Measurements from ENCODE around the gene ANKS1A.

The ANKS1A gene

GRCh38 chr6:35048031-35048613 lies 159.1 kb downstream of the ANKS1A start:
- peak overlapping the region; percentile 76 for H3K9ac ChIP-seq (ENCODE audit: low read depth, low read length, poor library complexity, severe bottlenecking)
- no peaks in the 10 kb centered on the region for H3K27me3 ChIP-seq (ENCODE audit: insufficient read depth, low read length, poor library complexity, severe bottlenecking)
- H3K79me2 ChIP-seq (ENCODE audit: insufficient read depth, low read length), result no peaks in the 10 kb centered on the region
- no peaks in the 10 kb centered on the region for H4K20me1 ChIP-seq (ENCODE audit: insufficient read depth, low read length, poor library complexity, severe bottlenecking)
- H3K4me2 ChIP-seq (ENCODE audit: low read depth, low read length, poor library complexity, severe bottlenecking), result peak overlapping the region; percentile 90
- no peak overlapping the region for H2AFZ ChIP-seq (ENCODE audit: low read length)
- peaks cover 90% of the 10 kb centered on the region for H3K4me1 ChIP-seq (ENCODE audit: insufficient read depth, low read length, poor library complexity, severe bottlenecking)
- H3K4me3 ChIP-seq (ENCODE audit: low read length, poor library complexity, severe bottlenecking), result peak overlapping the region; percentile 61
- no peaks in the 10 kb centered on the region for H3K9me3 ChIP-seq (ENCODE audit: insufficient read depth, low read depth, low read length)
- no peak for TF ChIP-seq EZH2phosphoT487 (IDR thresholded peaks at IDR 0.05; ENCODE audit: borderline replicate concordance)
- no peak for TF ChIP-seq CTCF (conservative IDR thresholded peaks at IDR 0.05; ENCODE audit: low read length)
- H3K36me3 ChIP-seq (ENCODE audit: insufficient read depth, low read length), result no peaks in the 10 kb centered on the region
- no peaks in the 10 kb centered on the region for H3K9me2 ChIP-seq (replicated peaks; ENCODE audit: low read depth, low read length)
- peaks cover 26% of the 10 kb centered on the region for H3F3A ChIP-seq (ENCODE audit: low read depth)

DNA sequence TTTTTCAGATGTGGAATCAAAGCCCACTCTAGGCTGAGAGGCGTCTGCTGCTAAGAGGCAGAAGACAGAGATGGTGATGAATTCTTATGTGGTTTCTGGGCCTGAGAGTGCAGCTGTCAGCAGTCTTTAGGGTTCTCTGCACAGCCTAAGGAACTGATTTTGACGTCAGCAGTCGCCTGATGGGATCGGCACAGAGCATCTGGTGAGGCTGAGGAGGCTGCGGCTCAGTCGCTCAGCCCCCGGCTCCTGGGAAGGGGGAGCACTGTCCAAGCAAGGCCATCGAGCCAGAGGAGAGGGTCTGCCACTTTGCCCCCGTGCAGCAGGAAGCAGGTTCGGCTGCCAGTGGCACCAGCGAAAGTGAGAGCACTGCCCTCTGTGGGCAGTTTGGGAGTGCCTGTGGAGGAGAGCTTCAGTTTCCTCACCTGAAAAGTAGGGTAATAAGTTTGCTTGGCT lies 159.6 kb downstream of the ANKS1A start:
- Histone ChIP-seq H3K27me3 (ENCODE audit: insufficient read depth, low read length, poor library complexity, severe bottlenecking) (no peaks in the 10 kb centered on the region), H3K9ac (ENCODE audit: low read depth, low read length, poor library complexity, severe bottlenecking) (peak overlapping the region; percentile 76), H3K4me3 (ENCODE audit: low read length, poor library complexity, severe bottlenecking) (no peak overlapping the region), H3F3A (ENCODE audit: low read depth) (peaks cover 26% of the 10 kb centered on the region), H3K79me2 (ENCODE audit: insufficient read depth, low read length) (no peaks in the 10 kb centered on the region), H4K20me1 (ENCODE audit: insufficient read depth, low read length, poor library complexity, severe bottlenecking) (no peaks in the 10 kb centered on the region), H3K4me1 (ENCODE audit: insufficient read depth, low read length, poor library complexity, severe bottlenecking) (peaks cover 85% of the 10 kb centered on the region), H3K36me3 (ENCODE audit: insufficient read depth, low read length) (no peaks in the 10 kb centered on the region), H3K9me3 (ENCODE audit: insufficient read depth, low read depth, low read length) (no peaks in the 10 kb centered on the region), H2AFZ (ENCODE audit: low read length) (no peak overlapping the region), H3K4me2 (ENCODE audit: low read depth, low read length, poor library complexity, severe bottlenecking) (peak overlapping the region; percentile 90), H3K9me2 (replicated peaks; ENCODE audit: low read depth, low read length) (no peaks in the 10 kb centered on the region)
- TF ChIP-seq CTCF (conservative IDR thresholded peaks at IDR 0.05; ENCODE audit: low read length), result peak; percentile 73
- no peak for TF ChIP-seq EZH2phosphoT487 (IDR thresholded peaks at IDR 0.05; ENCODE audit: borderline replicate concordance)

GRCh38 chr6:35049156-35049735 lies 160.2 kb downstream of the ANKS1A start:
- TF ChIP-seq CTCF (conservative IDR thresholded peaks at IDR 0.05; ENCODE audit: low read length), result 0 out of 2 replicates have a peak, but pooled peaks have one; percentile 18
- no peak for TF ChIP-seq EZH2phosphoT487 (IDR thresholded peaks at IDR 0.05; ENCODE audit: borderline replicate concordance)
- Histone ChIP-seq H4K20me1 (ENCODE audit: insufficient read depth, low read length, poor library complexity, severe bottlenecking) (no peaks in the 10 kb centered on the region), H3K9ac (ENCODE audit: low read depth, low read length, poor library complexity, severe bottlenecking) (peak overlapping the region; percentile 76), H3K4me1 (ENCODE audit: insufficient read depth, low read length, poor library complexity, severe bottlenecking) (peaks cover 79% of the 10 kb centered on the region), H3K4me2 (ENCODE audit: low read depth, low read length, poor library complexity, severe bottlenecking) (peak overlapping the region; percentile 90), H3K79me2 (ENCODE audit: insufficient read depth, low read length) (no peaks in the 10 kb centered on the region), H2AFZ (ENCODE audit: low read length) (no peak overlapping the region), H3F3A (ENCODE audit: low read depth) (peaks cover 26% of the 10 kb centered on the region), H3K4me3 (ENCODE audit: low read length, poor library complexity, severe bottlenecking) (no peak overlapping the region), H3K9me2 (replicated peaks; ENCODE audit: low read depth, low read length) (no peaks in the 10 kb centered on the region), H3K36me3 (ENCODE audit: insufficient read depth, low read length) (no peaks in the 10 kb centered on the region), H3K27me3 (ENCODE audit: insufficient read depth, low read length, poor library complexity, severe bottlenecking) (no peaks in the 10 kb centered on the region), H3K9me3 (ENCODE audit: insufficient read depth, low read depth, low read length) (no peaks in the 10 kb centered on the region)

Measured in Loucy (cell line).